Measurements from ENCODE around the gene CCDC13. TPM values are rescaled to one million over a fixed set of nuclear protein-coding genes. Genes with fewer than 3 reads are reported as not detected.

The CCDC13 gene
- total RNA-seq, 4 donors from 2014 or later = 1.4 to 6.8 (median 4.2) TPM; not detected in 1

GRCh38 chr3:42728668-42729364, 44.2 kb downstream of the CCDC13 start:
- DNase-seq = peak in 1 of 3 donors; percentile 19
- Histone ChIP-seq H3K36me3 (no peaks in the 10 kb centered on the region), H3K27me3 (no peaks in the 10 kb centered on the region)

GRCh38 chr3:42728056-42728455, 45.0 kb downstream of the CCDC13 start:
- no peaks in the 10 kb centered on the region for H3K27me3 ChIP-seq
- DNase-seq = peak in 1 of 3 donors; percentile 40
- H3K9me3 ChIP-seq = no peaks in the 10 kb centered on the region
- no peak for TF ChIP-seq POLR2A (IDR thresholded peaks at IDR 0.05)
- TF ChIP-seq CTCF (IDR thresholded peaks at IDR 0.05) = no peak
- no peak overlapping the region for H3K4me3 ChIP-seq
- H3K36me3 ChIP-seq = no peaks in the 10 kb centered on the region
- H3K27ac ChIP-seq = no peak overlapping the region
- H3K4me1 ChIP-seq = no peaks in the 10 kb centered on the region

More at GRCh38 chr3:42728668-42729364, 44.2 kb downstream of the CCDC13 start:
- Histone ChIP-seq H3K4me1 (no peaks in the 10 kb centered on the region), H3K9me3 (no peaks in the 10 kb centered on the region), H3K4me3 (no peak overlapping the region), H3K27ac (no peak overlapping the region)
- TF ChIP-seq POLR2A (IDR thresholded peaks at IDR 0.05) (no peak), CTCF (IDR thresholded peaks at IDR 0.05) (no peak)

- Histone ChIP-seq H3K27ac (no peak overlapping the region), H3K4me3 (no peak overlapping the region), H3K4me1 (no peaks in the 10 kb centered on the region), H3K9me3 (no peaks in the 10 kb centered on the region), H3K36me3 (no peaks in the 10 kb centered on the region), H3K27me3 (no peaks in the 10 kb centered on the region)
- no peak for TF ChIP-seq POLR2A (IDR thresholded peaks at IDR 0.05)
- TF ChIP-seq CTCF (IDR thresholded peaks at IDR 0.05) = no peak
- no peak for DNase-seq
These were observed 47.6 kb downstream of the CCDC13 start for GRCh38 chr3:42725454-42725853.

- H3K4me3 ChIP-seq = no peak overlapping the region
- no peak for TF ChIP-seq POLR2A (IDR thresholded peaks at IDR 0.05)
- TF ChIP-seq CTCF (IDR thresholded peaks at IDR 0.05) = no peak
- no peaks in the 10 kb centered on the region for H3K36me3 ChIP-seq
These were observed 49.8 kb downstream of the CCDC13 start for GRCh38 chr3:42723219-42723618.

More at GRCh38 chr3:42723219-42723618, 49.8 kb downstream of the CCDC13 start:
- Histone ChIP-seq H3K9me3 (no peaks in the 10 kb centered on the region), H3K27me3 (no peaks in the 10 kb centered on the region), H3K27ac (no peak overlapping the region), H3K4me1 (no peaks in the 10 kb centered on the region)
- no peak for DNase-seq

Small RNA genes lying within 50 kb of the gene (small RNA-seq; reads per million reads assigned to genes)
- gene CCDC13 = 0 to 0.82 reads per million in 2 donors

Other genes starting within 250 kb of the CCDC13 start
- gene SEC22C, start 191.3 kb downstream of the CCDC13 start, total RNA-seq = 10 to 100 TPM; 30.5 to 56.4 (median 38.7) TPM
- 10 to 100 TPM; 15.6 to 25.6 (median 20.3) TPM for gene SS18L2, start 182.4 kb downstream of the CCDC13 start, total RNA-seq
- gene NKTR, start 172.6 kb downstream of the CCDC13 start, total RNA-seq = 100 to 1,000 TPM; 118 to 386 (median 187) TPM
- 10 to 100 TPM in 3 of 4 donors, 1 to 10 TPM in 1; 5.3 to 30.5 (median 14.7) TPM for gene ZBTB47, start 119.6 kb downstream of the CCDC13 start, total RNA-seq
- not detected for gene KLHL40, start 87.7 kb downstream of the CCDC13 start, total RNA-seq
- 1 to 10 TPM in 1 of 4 donors, not detected in 3; 3.4 TPM for gene HHATL, start 70.5 kb downstream of the CCDC13 start, total RNA-seq
- 100 to 1,000 TPM; 102 to 278 (median 204) TPM for gene HIGD1A, start 31.2 kb upstream of the CCDC13 start, total RNA-seq
- gene ACKR2, start 36.2 kb upstream of the CCDC13 start, total RNA-seq = 10 to 100 TPM in 1 of 4 donors, 1 to 10 TPM in 2, under 1 TPM in 1; 0.83 to 10.1 (median 3.7) TPM
- not detected for gene CYP8B1, start 102.6 kb upstream of the CCDC13 start, total RNA-seq
- 1 to 10 TPM; 1.2 to 8.9 (median 6.0) TPM for gene ZNF662, start 132.9 kb upstream of the CCDC13 start, total RNA-seq
- gene GASK1A, start 206.1 kb upstream of the CCDC13 start, total RNA-seq = 1 to 10 TPM; 1.8 to 9.1 (median 6.3) TPM